A172 (cell line): ENCODE results near the gene KCNQ1. TPM values are rescaled to one million over a fixed set of nuclear protein-coding genes. Genes with fewer than 3 reads are reported as not detected.
A peak's percentile ranks its signal among the peaks of the same experiment; 100 is the strongest.

Experiments
- DNase-seq: peaks from one replicate; pipeline ENCODE4 v3.0.0-alpha.2; 2015; ENCODE audit warnings: low spot score
- total RNA-seq: library from RNA; depleted of rRNA; stranded (reverse); fragments of >200 nt; shearing (Covaris generic); gene quantifications from 2 replicates; pipeline ENCODE4 v1.2.3, GENCODE V29; 2014

The KCNQ1 gene
- total RNA-seq, 1 experiment from 2014 or later: 3.5 TPM

DNA sequence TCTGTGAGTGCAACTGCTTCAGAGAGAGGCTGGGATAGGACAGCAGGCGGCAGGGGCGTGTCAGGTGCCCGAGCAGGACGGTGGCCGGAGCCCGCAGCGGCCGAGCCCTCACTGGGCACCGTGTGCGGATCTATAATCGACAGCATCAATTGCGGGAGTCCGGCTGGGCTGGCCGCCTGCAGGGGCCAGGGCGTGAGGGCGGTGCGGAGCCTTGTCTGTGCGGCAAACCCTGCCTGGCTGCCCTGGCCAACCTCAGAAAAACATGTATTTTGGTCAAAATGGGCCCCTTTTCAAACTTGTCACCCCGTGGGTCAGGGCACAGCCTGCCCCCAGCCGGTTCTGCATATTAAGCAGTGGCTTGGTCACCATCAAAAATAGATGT, 346.3 kb downstream of the KCNQ1 start:
- DNase-seq: no peak

DNA sequence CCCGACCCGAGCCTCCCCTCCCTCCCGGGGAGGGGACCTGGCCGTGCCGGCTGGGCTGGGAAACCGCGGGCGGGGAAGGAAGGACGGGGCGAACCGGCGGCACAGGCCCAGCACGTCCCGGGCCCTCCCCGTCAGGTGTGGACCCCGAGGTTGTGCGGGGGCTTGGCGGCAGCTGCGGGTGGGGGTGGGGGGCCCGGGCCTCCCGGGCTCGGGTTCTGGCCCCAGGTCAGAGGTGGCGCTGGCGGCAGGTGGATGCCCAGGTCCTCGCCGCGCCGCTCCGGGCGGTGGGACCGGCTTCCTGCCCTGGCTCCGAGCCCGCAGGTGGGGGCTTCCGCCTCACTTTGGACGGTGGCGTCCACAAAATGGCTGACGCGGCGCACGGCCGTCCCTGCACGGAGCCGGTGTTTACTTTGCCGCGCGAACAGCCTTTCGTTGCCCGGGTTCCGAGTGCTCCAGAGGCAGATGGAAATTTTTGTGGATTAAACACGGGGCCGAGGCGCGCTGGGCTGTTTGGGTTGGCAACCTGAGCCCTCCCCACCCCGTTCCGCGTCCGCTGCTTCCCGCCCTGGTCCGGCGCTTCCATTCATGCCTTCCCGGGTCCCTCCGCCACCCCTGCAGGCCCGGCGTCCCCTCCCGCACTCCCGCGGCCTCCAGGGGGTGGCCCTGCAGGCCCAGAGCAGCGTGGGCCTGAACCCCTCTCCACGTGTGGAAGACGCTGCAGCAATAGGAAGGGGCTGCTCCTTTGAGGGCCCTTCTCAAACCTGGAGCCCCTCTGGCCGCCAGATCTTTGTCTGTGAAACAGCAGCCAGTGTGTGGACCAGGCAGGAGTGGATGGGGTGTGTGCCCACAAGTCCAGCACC, 346.9 kb downstream of the KCNQ1 start:
- no peak for DNase-seq

DNA sequence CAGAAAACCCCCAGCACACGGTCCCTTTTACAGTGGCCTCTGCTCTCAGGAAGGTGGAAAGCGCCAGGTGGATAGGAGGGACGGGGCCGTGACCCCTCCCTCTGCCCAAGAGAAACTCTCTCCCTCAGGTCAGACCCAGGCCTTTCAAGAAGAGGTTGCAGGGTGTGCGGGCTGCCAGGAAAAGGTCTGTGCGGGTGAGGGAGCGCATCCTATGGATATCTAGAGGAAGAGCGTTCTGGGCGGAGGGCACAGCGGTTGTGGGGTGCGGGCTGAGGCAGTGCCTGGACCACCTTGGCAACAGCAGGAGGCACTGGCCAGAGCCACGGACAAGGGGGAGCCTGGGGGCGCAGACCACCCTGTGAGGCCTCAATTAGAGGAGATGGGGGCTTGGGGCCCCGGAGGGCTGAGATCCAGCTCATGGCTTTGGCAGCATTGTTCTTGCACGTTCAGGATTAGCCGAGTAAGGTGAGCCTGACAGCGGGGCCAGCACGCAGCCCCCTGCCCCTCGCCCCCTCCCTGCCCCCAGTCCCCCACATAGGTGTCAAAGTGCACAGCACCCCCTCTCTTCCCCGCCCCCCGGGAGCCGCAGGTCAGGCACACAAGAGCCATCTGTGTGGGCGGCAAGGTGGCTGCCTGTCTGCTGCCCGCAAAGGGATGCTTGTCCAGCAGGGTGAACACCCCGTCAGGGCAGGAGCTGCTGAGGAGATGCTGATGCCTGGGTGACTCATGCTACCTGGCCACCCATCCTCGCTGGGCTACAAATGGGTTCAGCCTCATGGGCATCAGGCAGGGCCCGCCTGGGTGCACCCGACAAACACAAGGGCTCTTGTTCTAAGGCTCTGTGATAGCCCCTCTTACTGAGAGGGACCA, 347.8 kb downstream of the KCNQ1 start:
- DNase-seq: no peak

DNA sequence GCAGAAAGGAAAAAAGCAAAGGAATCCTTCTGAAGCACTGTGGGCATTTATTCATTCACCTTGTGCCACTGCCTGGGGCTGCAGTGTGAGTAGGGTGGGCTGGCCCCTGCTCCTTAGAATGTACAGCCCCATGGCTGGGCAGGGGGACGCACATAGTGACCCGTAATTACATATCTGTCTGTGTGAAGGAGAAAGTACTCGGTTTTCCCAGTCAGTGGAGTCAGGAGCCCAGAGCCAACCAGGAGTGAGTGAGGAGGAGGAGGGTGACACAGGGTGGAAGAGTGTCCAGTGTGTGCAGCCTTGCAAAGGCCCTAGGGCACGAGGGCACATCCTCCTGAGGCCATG, 348.9 kb downstream of the KCNQ1 start:
- no peak for DNase-seq

DNA sequence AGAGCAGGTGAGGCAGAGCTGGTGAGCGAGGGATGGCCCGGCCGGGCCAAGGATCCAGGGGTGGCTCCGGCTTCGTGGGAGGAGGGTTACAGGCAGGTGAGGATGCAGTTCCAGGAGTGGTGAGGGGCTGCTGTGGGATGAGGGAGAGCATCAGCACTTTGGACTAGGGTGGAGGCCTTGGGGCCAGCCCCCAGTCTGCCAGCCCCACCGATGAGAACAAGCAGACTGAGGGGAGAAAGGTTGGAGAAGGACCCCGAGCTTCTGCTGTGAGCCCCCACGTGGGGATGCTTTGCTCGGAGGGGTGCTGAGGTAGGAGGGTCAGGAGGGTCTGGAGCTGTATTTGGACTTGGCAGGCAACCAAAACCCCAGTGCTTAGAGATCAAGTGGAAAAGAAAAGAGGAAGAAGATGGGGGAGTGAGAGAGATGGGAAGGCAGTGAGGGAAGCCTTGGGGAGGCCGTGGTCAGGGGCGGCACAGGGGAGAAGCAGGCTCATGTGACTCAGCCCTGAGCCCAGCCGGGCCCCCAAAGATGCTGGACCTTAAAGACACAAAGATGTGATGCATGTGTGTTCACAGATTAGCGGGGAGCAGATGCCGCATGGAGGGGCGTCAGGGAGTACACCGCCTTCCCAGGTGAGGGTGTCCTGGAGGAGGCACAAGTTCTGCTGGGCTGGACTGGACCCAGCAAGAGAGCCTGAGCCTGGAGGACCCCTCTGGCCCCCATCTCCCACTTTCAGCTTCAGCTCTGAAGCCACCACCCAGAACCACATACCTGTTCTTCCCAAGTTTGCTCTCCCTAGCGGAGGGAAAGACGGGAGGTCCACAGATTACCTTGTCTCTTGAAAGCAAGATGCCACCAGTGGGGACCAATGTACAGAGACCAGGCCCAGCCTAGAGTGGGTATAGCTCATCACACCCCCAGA, 349.5 kb downstream of the KCNQ1 start:
- DNase-seq: no peak

DNA sequence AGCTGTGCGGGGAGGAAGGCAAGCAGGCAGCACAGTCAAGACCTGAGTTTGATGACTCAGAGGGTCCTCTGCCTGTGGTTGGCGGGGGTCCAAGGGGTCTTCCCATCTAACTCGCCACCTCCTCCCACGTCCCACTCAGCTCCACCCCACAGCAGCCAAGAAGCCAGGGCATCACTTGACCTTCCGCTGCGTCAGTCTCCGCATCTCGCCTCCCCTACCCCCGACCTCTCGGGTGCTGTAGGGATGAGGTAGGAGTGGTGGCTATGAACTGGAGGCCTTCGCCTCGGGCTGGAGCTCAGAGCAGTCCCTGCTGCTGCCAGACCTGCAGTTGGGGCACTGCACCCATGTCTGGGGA, 350.1 kb downstream of the KCNQ1 start:
- no peak for DNase-seq

DNA sequence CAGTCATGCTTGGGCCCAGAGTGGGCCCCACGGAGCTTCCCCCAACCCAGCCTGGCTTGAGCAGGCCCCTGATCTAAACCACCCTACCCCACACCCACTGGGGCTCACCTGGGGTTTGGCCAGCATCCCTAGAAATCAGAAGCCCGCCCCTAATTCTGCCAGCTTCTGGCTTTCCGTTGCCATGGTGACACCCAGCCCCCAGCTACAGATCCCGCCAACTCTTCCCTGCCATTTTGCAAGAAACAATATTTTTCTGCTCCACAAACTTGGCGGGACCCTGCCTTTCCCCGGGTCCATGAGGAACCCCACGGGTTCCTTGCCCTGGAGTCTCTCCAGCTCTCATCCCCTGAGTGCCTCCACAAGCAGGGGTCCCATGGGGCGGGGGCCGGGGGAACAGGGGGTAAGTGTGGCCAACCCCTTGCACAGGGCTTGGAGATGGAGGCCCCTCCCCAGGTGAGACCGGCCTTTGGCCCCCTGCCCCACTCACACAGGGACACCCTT, 350.7 kb downstream of the KCNQ1 start:
- DNase-seq: no peak

DNA sequence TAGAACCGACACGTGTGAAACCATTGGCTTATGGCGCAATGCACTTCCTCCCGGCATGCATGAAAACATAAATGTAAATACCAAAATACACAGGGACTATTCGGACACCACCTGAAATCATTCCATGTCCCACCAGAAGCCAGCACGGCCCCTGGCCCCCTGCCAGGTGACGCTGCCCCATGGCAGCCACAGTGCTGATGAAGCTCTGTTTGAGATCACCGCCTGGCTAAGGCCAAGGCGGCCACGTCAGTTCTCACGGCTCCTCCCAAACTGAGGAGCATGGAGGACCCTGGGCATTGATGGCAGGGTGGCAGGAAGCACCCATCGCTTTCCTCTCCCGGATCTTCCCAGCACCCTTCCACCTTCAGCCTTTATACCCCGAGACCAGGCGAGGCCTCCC, 351.3 kb downstream of the KCNQ1 start:
- DNase-seq: no peak

DNA sequence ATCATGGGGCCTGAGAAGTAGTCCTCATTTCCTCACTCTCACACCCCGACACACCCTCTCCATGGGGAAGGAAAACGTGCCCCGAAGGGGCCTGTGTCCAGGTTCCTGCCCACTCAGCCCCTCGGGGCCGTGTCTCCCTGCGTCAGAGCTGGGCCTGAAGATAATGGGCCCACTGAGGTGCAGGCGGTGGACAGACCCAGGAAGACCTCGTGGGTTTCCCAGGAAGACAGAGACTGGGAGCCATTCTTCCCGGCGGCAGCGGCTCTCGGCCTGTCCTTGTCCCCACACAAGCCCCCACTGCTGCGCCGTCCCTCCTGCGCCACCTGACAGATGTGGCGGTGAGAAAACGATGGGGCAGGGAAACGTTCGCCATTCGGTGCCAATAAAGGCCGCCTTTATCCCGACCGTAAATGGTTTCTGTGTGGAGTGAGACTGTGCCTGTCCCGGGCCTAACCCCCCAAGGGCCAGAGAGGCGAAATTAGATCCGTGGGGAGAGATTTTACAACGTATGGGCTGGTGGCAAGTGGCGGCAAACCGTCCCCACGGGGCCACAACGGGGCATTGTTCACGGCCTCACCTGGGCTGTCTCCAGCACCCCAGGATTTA, 351.8 kb downstream of the KCNQ1 start:
- DNase-seq: no peak

DNA sequence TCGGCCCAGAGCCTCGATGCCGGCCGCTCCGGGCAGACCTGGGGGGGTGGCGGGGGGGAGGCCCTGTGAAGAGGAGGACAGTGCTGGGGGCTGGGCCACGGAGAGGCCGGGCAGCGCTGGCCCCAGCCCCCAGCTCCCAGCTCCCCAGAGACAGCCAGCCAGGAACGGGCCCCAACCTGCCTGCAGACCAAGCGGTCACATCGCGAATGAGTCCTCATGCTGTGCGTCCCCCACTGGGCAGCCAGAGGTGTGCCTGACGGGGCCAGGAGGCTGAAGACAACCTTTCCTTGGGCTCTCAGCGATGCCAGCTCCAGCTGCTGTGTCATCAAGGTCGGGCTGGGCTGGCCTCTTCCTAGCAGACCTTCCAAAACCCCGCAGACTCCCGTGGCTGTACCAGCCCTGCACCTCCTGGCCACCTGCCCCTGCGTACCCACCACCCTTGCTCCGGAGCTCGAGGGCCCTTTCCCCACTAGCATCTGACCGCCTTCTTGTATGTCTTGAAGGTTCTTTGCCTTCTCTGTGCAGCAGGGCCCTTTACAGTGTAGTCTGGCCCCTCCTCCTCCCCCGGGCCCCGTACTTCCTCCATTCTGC, 352.4 kb downstream of the KCNQ1 start:
- no peak for DNase-seq

DNA sequence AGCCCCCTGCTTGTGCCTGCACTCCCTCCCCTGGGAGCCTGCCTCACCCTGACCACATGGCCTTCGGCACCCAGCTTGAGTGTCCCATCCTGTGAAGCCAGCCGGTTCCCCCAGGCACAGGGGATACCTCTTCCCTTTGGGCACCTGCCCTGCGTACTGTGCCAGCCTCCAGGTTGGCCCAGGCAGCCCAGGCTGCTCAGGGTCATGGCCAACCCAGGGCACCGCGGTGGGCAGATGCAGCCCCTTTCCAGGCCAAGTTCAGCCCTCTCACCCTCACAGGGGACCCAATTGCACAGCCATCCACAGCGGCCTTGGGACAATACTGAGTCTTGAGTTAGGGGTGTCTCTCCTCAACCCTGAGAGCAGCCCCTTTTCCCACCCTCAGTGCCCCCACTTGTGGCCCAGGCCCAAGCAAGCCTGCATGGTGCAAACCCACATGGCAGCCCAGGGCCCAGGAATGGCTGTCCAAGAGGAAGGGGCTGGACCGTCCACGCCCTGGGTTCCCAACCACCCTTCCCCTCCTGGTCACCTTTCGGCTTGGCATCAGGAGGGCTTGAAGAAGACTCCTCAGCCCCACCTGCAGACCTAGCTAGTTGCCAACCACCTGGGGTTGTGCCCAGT, 353.0 kb downstream of the KCNQ1 start:
- DNase-seq: no peak

DNA sequence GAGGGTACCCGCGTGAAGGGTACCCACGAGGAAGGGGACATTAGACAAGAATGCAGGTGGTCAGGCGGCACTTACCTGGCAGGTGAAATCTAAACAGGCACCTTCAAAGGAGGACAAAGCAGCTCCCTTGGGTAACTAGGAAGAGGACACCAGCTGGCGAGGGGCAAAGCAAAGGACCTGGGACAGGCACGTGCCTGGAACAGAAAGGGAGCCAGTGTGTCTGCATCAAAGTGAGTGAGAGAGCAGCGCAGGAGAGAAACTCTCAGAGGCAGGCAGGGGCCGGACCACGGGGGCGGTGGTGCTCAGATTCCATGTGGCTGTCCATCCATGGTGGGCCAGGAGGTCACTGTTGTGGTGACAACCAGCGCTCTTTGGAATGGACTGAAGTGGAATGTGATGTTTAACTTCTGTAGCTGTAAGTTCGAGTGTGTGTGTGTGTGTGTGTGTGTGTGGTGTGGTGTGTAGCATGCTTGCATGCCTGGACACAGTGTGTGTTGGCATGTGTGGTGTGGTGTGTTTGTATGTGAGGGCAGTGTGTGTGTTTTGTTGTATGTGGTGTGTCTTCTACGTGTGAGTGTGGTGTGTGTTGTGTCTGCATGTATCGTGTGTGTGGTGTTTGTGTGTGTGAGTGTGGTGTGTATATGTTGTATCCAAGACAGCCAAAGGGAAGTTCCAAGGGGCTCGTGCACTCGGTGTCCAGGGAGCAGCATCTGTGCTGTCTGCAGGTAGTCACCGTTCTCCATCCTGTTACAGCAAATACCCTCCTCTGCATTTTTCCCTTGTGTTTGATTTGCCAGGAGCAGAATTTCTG, 354.3 kb downstream of the KCNQ1 start:
- DNase-seq: no peak

DNA sequence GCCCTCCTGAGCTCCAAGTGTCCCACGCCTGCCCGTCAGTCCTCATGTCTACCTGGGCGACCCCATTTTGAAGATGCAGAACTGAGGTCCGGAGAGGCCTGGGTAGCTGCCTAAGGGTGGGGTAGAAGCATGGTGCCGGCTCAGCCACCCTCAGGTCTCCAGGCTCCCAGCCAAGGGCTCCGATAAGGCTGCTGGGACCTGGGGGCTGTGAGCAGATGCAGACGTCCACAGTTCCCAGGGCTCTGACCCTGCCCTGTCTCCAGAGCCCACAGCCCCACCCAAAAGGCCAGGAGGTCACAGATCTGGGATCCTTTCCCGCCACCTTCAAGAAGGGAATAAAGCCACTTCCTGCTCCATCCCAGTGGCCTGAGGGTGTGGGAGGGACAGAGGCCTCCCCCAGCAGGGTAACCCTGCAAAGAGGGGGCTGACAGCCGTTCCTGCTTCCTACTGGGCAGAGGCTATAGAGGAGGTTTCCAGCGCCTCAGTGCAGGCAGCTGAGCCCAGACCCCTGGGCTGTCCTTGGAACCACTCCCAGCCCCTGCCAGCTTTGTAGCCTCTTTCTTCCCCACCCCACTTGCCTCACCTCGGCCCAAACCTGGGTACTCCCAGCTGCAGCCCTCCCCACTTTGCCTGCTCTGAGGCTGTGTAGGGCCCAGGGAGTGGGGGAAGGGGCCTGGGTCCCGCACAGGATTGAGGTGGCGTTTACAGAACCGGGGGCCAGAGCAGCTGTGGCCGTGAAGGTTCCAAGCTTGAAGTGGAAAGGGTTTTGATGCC, 355.3 kb downstream of the KCNQ1 start:
- DNase-seq: peak; percentile 44

DNA sequence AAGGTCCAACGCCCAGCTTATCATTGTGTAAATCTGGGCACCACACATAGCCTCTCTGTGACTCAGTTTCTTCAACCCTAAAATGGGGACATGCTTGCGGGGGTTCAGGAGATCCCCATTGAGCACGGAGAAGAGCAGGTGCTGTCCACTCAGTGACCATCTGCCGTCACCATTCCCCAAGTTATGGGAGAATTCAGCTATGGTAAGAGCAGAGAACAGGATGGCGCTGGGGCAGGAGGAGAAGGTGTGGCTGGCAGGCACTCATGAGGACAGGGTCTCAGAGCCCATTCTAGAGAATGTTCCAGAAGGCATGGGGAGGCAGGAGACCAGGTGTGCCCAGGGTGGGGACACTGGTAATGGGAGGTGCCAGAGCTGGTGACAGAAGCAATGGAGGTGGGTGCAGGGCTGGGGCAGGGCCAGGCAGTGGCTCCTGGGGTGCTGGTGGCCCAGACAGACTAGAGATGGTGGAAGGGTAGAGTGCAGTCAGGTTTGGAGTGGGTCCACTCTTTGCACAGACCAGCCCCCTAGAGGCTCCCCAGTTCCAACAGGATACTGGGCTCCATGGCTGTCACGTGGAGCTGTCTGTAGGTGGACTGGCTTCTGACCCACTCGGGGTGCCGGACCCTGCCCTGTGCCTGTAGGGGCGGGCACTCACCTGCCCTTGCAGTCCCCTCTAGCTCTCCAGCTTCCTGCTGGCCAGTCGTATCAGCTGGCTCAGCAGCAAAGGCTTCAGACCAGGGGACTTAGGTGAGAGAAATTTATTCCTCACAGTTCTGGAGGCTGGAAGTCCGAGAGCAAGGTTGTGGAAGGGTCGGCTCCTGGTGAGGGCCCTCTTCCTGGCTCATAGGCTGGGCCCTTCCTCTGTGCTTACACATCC, 356.1 kb downstream of the KCNQ1 start:
- no peak for DNase-seq

DNA sequence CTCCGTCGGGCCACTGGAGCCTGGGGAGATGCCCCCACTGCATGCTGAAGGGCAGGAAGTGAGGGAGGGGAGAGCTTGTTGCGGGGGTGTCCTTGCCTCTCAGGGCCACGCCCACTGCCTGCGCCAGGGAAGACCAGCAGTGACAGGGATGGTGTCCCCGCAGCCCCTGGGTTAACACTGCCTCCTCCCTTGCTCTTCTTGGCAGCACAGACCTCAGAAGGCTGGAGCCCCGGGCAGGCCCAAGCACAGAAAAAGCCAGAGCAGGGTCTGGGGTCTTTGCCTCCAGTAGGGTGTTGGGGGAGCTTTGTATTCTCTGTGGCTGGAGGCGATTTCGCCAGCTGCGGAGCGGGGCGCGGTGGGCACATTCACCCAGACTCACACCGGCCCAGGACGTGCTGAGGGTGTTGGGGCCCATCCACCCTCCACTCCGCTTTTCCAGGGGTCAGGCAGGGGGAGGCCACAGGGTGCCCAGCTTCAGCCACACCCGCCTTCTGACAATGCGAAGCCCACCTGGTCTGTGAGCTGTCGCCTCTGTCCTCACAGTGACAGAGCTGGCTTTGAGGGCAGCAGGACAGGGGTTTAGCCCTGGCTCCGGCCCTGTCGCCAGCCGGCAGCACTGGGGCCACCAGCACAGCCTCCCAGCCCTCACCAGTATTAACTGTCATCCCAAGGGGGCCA, 357.0 kb downstream of the KCNQ1 start:
- no peak for DNase-seq

DNA sequence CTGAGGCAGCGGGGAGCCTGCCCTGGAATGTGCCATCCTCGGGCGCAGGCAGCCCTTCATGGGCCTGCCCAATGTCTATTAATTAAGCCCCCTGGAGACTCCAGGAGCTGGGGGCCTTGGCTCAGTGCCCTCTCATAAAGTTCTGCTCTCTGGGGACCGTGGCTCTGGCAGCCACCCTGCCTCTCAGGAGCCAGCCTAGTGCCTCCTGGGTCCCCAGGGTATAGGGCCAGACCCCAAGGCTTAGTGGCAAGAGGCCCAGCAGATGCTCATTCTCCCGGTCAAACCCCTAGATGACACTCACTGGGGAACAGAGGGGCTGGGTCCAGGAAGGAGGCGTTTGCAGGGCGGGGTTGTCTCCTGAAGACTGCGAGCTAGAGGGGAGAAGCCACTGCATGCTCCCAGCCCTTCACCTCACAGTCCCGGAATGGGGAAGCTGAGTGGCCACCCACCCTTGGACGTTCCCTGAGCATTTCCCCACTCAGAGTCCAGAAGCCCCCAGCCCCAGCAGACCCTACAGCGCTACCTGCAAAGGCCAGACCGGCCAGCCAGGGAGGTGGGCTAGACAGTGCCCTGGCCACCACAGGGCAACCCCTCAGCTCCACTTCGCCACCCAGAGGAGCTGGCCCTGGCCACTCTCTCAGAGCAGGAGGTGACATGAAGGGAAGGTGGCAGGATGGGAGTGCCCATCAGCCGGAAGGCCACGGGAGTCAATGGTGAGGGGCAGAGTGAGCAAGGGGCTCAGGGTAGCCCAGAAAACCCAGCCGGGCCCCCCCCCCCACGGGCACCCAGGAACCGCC, 357.8 kb downstream of the KCNQ1 start:
- DNase-seq: no peak
